GM23338 (cell line): Measurements from ENCODE around the gene LIME1.

Experiments
- CREB1 ChIP-seq: fragments of 250-450 bp; sonication (Bioruptor Pico); IDR thresholded peaks from 2 replicates; pipeline ENCODE4 v1.5.0; 2020; ENCODE audit warnings: low read depth, mild to moderate bottlenecking, moderate library complexity
- EZH2 ChIP-seq: fragments of 200-600 bp; sonication (generic); IDR thresholded peaks from one replicate; pipeline ENCODE4 v1.8.0; 2017; ENCODE audit warnings: antibody characterized with exemption, mild to moderate bottlenecking, low read depth; ENCODE audit not compliant: unreplicated experiment
- EZH2phosphoT487 ChIP-seq: fragments of 200-600 bp; sonication (generic); IDR thresholded peaks from one replicate; pipeline ENCODE4 v1.8.1; 2018; ENCODE audit warnings: antibody characterized with exemption; ENCODE audit not compliant: unreplicated experiment
- JUNB ChIP-seq: IDR thresholded peaks from one replicate; pipeline ENCODE4 v1.6.1; 2016; ENCODE audit warnings: antibody characterized with exemption; ENCODE audit not compliant: unreplicated experiment
- NANOG ChIP-seq: IDR thresholded peaks from 2 replicates; pipeline ENCODE4 v1.6.1; 2016; ENCODE audit warnings: antibody characterized with exemption, borderline replicate concordance
- POLR2AphosphoS5 ChIP-seq: IDR thresholded peaks from 2 replicates; pipeline ENCODE4 v1.6.1; 2016; ENCODE audit warnings: antibody characterized with exemption, low read depth
- ZNF114 ChIP-seq: fragments of 250-450 bp; sonication (Bioruptor Pico); IDR thresholded peaks from 2 replicates; pipeline ENCODE4 v1.5.0; 2020; ENCODE audit warnings: mild to moderate bottlenecking, moderate library complexity
- TF ChIP-seq, protein P1 (sequence below), 2 experiments: fragments of 200-600 bp in 1 of 2; sonication (generic) in 1 of 2; conservative IDR thresholded peaks; 2 replicates each; pipeline versions ENCODE4 v1.5.1 to v1.6.1; 2016 to 2017; ENCODE audit warnings: antibody characterized with exemption in 2 of 2, low read depth in 2 of 2, mild to moderate bottlenecking in 2 of 2, moderate library complexity in 1 of 2
- TF ChIP-seq, protein P2 (sequence below): IDR thresholded peaks from 2 replicates; pipeline ENCODE4 v1.6.1; 2016; ENCODE audit warnings: antibody characterized with exemption
- TF ChIP-seq, protein P3 (sequence below): IDR thresholded peaks from one replicate; pipeline ENCODE4 v1.6.1; 2018; ENCODE audit warnings: antibody characterized with exemption; ENCODE audit not compliant: unreplicated experiment
- TF ChIP-seq, protein P4 (sequence below): fragments of 250-450 bp; sonication (Bioruptor Pico); IDR thresholded peaks from 2 replicates; pipeline ENCODE4 v1.5.0; 2020; ENCODE audit warnings: mild to moderate bottlenecking, moderate library complexity

DNA sequence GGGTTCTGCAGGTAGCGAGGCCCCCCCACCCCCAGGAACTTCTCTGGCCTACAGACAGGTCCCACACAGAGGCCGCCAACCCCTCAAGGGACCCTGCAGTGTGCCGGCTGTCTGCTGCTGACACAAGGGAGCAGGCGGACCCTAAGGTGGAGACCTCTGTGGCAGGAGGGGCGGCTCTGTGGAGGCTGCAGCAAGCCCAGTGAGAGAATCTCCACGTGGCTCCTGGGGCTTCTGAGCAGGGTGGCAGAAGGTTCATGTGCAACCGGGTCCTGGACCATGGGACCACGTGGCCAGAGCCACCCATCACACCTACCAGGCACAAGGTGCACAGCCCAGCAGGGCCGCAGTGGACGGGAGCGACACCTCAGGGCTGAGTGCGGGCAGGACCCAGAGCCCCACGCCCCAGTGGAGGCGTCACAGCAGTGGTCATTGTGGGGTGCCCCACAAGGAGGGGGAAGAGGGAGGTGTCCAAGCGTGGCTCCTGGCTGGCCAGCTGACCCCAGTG, 32.9 kb upstream of the LIME1 start:
- TF ChIP-seq, protein P1, sequence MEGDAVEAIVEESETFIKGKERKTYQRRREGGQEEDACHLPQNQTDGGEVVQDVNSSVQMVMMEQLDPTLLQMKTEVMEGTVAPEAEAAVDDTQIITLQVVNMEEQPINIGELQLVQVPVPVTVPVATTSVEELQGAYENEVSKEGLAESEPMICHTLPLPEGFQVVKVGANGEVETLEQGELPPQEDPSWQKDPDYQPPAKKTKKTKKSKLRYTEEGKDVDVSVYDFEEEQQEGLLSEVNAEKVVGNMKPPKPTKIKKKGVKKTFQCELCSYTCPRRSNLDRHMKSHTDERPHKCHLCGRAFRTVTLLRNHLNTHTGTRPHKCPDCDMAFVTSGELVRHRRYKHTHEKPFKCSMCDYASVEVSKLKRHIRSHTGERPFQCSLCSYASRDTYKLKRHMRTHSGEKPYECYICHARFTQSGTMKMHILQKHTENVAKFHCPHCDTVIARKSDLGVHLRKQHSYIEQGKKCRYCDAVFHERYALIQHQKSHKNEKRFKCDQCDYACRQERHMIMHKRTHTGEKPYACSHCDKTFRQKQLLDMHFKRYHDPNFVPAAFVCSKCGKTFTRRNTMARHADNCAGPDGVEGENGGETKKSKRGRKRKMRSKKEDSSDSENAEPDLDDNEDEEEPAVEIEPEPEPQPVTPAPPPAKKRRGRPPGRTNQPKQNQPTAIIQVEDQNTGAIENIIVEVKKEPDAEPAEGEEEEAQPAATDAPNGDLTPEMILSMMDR (conservative IDR thresholded peaks at IDR 0.05; ENCODE audit: low read depth in 2 of 2) = no peak
- TF ChIP-seq, protein P2, sequence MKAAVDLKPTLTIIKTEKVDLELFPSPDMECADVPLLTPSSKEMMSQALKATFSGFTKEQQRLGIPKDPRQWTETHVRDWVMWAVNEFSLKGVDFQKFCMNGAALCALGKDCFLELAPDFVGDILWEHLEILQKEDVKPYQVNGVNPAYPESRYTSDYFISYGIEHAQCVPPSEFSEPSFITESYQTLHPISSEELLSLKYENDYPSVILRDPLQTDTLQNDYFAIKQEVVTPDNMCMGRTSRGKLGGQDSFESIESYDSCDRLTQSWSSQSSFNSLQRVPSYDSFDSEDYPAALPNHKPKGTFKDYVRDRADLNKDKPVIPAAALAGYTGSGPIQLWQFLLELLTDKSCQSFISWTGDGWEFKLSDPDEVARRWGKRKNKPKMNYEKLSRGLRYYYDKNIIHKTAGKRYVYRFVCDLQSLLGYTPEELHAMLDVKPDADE = no peak
- no peak for TF ChIP-seq POLR2AphosphoS5
- TF ChIP-seq EZH2 = no peak
- TF ChIP-seq, protein P3, sequence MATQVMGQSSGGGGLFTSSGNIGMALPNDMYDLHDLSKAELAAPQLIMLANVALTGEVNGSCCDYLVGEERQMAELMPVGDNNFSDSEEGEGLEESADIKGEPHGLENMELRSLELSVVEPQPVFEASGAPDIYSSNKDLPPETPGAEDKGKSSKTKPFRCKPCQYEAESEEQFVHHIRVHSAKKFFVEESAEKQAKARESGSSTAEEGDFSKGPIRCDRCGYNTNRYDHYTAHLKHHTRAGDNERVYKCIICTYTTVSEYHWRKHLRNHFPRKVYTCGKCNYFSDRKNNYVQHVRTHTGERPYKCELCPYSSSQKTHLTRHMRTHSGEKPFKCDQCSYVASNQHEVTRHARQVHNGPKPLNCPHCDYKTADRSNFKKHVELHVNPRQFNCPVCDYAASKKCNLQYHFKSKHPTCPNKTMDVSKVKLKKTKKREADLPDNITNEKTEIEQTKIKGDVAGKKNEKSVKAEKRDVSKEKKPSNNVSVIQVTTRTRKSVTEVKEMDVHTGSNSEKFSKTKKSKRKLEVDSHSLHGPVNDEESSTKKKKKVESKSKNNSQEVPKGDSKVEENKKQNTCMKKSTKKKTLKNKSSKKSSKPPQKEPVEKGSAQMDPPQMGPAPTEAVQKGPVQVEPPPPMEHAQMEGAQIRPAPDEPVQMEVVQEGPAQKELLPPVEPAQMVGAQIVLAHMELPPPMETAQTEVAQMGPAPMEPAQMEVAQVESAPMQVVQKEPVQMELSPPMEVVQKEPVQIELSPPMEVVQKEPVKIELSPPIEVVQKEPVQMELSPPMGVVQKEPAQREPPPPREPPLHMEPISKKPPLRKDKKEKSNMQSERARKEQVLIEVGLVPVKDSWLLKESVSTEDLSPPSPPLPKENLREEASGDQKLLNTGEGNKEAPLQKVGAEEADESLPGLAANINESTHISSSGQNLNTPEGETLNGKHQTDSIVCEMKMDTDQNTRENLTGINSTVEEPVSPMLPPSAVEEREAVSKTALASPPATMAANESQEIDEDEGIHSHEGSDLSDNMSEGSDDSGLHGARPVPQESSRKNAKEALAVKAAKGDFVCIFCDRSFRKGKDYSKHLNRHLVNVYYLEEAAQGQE = no peak
- no peak for TF ChIP-seq EZH2phosphoT487
- TF ChIP-seq CREB1 = no peak
- TF ChIP-seq, protein P4, sequence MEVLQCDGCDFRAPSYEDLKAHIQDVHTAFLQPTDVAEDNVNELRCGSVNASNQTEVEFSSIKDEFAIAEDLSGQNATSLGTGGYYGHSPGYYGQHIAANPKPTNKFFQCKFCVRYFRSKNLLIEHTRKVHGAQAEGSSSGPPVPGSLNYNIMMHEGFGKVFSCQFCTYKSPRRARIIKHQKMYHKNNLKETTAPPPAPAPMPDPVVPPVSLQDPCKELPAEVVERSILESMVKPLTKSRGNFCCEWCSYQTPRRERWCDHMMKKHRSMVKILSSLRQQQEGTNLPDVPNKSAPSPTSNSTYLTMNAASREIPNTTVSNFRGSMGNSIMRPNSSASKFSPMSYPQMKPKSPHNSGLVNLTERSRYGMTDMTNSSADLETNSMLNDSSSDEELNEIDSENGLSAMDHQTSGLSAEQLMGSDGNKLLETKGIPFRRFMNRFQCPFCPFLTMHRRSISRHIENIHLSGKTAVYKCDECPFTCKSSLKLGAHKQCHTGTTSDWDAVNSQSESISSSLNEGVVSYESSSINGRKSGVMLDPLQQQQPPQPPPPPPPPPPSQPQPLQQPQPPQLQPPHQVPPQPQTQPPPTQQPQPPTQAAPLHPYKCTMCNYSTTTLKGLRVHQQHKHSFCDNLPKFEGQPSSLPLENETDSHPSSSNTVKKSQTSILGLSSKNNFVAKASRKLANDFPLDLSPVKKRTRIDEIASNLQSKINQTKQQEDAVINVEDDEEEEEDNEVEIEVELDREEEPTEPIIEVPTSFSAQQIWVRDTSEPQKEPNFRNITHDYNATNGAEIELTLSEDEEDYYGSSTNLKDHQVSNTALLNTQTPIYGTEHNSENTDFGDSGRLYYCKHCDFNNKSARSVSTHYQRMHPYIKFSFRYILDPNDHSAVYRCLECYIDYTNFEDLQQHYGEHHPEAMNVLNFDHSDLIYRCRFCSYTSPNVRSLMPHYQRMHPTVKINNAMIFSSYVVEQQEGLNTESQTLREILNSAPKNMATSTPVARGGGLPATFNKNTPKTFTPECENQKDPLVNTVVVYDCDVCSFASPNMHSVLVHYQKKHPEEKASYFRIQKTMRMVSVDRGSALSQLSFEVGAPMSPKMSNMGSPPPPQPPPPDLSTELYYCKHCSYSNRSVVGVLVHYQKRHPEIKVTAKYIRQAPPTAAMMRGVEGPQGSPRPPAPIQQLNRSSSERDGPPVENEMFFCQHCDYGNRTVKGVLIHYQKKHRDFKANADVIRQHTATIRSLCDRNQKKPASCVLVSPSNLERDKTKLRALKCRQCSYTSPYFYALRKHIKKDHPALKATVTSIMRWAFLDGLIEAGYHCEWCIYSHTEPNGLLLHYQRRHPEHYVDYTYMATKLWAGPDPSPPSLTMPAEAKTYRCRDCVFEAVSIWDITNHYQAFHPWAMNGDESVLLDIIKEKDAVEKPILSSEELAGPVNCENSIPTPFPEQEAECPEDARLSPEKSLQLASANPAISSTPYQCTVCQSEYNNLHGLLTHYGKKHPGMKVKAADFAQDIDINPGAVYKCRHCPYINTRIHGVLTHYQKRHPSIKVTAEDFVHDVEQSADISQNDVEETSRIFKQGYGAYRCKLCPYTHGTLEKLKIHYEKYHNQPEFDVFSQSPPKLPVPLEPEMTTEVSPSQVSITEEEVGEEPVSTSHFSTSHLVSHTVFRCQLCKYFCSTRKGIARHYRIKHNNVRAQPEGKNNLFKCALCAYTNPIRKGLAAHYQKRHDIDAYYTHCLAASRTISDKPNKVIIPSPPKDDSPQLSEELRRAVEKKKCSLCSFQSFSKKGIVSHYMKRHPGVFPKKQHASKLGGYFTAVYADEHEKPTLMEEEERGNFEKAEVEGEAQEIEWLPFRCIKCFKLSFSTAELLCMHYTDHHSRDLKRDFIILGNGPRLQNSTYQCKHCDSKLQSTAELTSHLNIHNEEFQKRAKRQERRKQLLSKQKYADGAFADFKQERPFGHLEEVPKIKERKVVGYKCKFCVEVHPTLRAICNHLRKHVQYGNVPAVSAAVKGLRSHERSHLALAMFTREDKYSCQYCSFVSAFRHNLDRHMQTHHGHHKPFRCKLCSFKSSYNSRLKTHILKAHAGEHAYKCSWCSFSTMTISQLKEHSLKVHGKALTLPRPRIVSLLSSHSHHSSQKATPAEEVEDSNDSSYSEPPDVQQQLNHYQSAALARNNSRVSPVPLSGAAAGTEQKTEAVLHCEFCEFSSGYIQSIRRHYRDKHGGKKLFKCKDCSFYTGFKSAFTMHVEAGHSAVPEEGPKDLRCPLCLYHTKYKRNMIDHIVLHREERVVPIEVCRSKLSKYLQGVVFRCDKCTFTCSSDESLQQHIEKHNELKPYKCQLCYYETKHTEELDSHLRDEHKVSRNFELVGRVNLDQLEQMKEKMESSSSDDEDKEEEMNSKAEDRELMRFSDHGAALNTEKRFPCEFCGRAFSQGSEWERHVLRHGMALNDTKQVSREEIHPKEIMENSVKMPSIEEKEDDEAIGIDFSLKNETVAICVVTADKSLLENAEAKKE (CRISPR knock-in tag) = no peak
- TF ChIP-seq ZNF114 = no peak
- TF ChIP-seq JUNB = no peak
- TF ChIP-seq NANOG = no peak
